Upper lobe of left lung (tissue), 6 donors: ENCODE data around the gene MAGEB2. TPM values are rescaled to one million over a fixed set of nuclear protein-coding genes. Genes with fewer than 3 reads are reported as not detected.
"Not testable (repeated sequence)": the region's sequence is repeated elsewhere in the genome, so short reads cannot be mapped to it uniquely, and the experiment has no call there.

Source experiments
- ATAC-seq, 2 donors: fragments of 200-7000 bp; cut with Tn5 transposase; one replicate each; pipeline ENCODE4 v1.9.1; 2022; ENCODE audit warnings: mild to moderate bottlenecking in 2 of 2, moderate library complexity in 2 of 2; ENCODE audit not compliant: low FRiP score in 2 of 2
- DNase-seq, 2 donors: peaks; one replicate each; pipeline ENCODE4 v3.0.0-alpha.2; 2019 to 2020
- H3K27ac ChIP-seq, 4 donors: fragments of 200-600 bp; sonication (generic); one replicate each; pipeline ENCODE4 v1.5.1; 2016 to 2019
- H3K27me3 ChIP-seq, 4 donors: fragments of 200-600 bp; sonication (generic); one replicate each; pipeline ENCODE4 v1.5.1; 2017 to 2019
- H3K36me3 ChIP-seq, 4 donors: fragments of 200-600 bp; sonication (generic); one replicate each; pipeline ENCODE4 v1.5.1; 2016 to 2019
- H3K4me1 ChIP-seq, 4 donors: fragments of 200-600 bp; sonication (generic); one replicate each; pipeline ENCODE4 v1.5.1; 2018 to 2019
- H3K4me3 ChIP-seq, 4 donors: fragments of 200-600 bp; sonication (generic); one replicate each; pipeline ENCODE4 v1.5.1; 2017 to 2019; ENCODE audit warnings: mild to moderate bottlenecking in 2 of 4, moderate library complexity in 1 of 4
- H3K9me3 ChIP-seq, 4 donors: fragments of 200-600 bp; sonication (generic); one replicate each; pipeline ENCODE4 v1.5.1; 2018 to 2019
- CTCF ChIP-seq, 6 experiments: fragments of 450-650 bp in 4 of 6; fragments of 200-600 bp in 2 of 6; sonication (generic) in 2 of 6; IDR thresholded peaks; one replicate each; pipeline ENCODE4 v1.5.1; 2016 to 2019; ENCODE audit warnings: antibody characterized with exemption in 6 of 6
- EP300 ChIP-seq, 4 donors: sonication (generic); formaldehyde crosslinking; IDR thresholded peaks; one replicate each; pipeline ENCODE4 v1.5.1; 2017; ENCODE audit warnings: antibody characterized with exemption in 4 of 4, control low read depth in 2 of 4
- POLR2A ChIP-seq, 4 donors: fragments of 450-650 bp; IDR thresholded peaks; one replicate each; pipeline ENCODE4 v1.5.1; 2016 to 2017; ENCODE audit warnings: antibody characterized with exemption in 4 of 4, mild to moderate bottlenecking in 2 of 4
- POLR2AphosphoS5 ChIP-seq, 2 donors: sonication (generic); formaldehyde crosslinking; IDR thresholded peaks; one replicate each; pipeline ENCODE4 v1.5.1; 2017; ENCODE audit warnings: antibody characterized with exemption in 2 of 2
- WGBS, 2 donors: methylation state at CpG; one replicate each; pipeline ENCODE4 v1.1.5; 2017 to 2018; 5-methylcytosine and 5-hydroxymethylcytosine counted together
- total RNA-seq, 6 donors: library from RNA; depleted of rRNA in 4 of 6; stranded (reverse); fragments of >200 nt in 4 of 6; gene quantifications; one replicate each; pipeline versions ENCODE4 v1.1.0 to v1.2.1, GENCODE V29; 2016 to 2021
- donor health status: DM: no; HTN: no; CAD: no; lungs with moderate emphysema.
- donor health status: DM: no; HTN: yes; CAD: no; lungs with severe emphysema.

Gene MAGEB2, protein sequence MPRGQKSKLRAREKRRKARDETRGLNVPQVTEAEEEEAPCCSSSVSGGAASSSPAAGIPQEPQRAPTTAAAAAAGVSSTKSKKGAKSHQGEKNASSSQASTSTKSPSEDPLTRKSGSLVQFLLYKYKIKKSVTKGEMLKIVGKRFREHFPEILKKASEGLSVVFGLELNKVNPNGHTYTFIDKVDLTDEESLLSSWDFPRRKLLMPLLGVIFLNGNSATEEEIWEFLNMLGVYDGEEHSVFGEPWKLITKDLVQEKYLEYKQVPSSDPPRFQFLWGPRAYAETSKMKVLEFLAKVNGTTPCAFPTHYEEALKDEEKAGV
- total RNA-seq: not detected

GRCh38 chrX:30215357-30215843 lies at the start of gene MAGEB2:
TSS of gene MAGEB2 (plus strand) at chrX:30215563. CDS start at chrX:30218581, 3,018 bp downstream.
- ATAC-seq (no peak), DNase-seq (peak in 1 of 2 donors; percentile 34)
- WGBS, 2 donors: 85 to 93% methylated on average over 22 to 29 of the region's 29 CpGs
- H3K27me3 ChIP-seq: no peaks in the 10 kb centered on the region
- no peak for TF ChIP-seq POLR2AphosphoS5 (IDR thresholded peaks at IDR 0.05)
- no peak for TF ChIP-seq CTCF (IDR thresholded peaks at IDR 0.05)
- H3K36me3 ChIP-seq: no peaks in the 10 kb centered on the region
- H3K27ac ChIP-seq: no peak within 1 kb of the TSS
- no peak within 1 kb of the TSS for H3K4me3 ChIP-seq
- H3K4me1 ChIP-seq: no peaks in the 10 kb centered on the region
- no peaks in the 10 kb centered on the region for H3K9me3 ChIP-seq

GRCh38 chrX:30170900-30171299 lies 44.5 kb upstream of the MAGEB2 start:
- Histone ChIP-seq H3K27me3 (no peaks in the 10 kb centered on the region), H3K9me3 (no peaks in the 10 kb centered on the region), H3K4me3 (no peak overlapping the region), H3K27ac (no peak overlapping the region), H3K36me3 (no peaks in the 10 kb centered on the region), H3K4me1 (no peaks in the 10 kb centered on the region)
- WGBS, 2 donors: 31 to 48% methylated on average over 2 of the region's 2 CpGs
- ATAC-seq (no peak), DNase-seq (no peak)
- TF ChIP-seq POLR2A (IDR thresholded peaks at IDR 0.05) (no peak), POLR2AphosphoS5 (IDR thresholded peaks at IDR 0.05) (no peak), EP300 (IDR thresholded peaks at IDR 0.05) (no peak), CTCF (IDR thresholded peaks at IDR 0.05) (no peak)

- ATAC-seq: no peak
Measured at GRCh38 chrX:30181353-30181752, 34.0 kb upstream of the MAGEB2 start.

GRCh38 chrX:30183554-30183953 lies 31.8 kb upstream of the MAGEB2 start:
- H3K4me1 ChIP-seq: no peaks in the 10 kb centered on the region
- no peak overlapping the region for H3K4me3 ChIP-seq
- DNase-seq (no peak), ATAC-seq (no peak)
- no peaks in the 10 kb centered on the region for H3K27me3 ChIP-seq
- TF ChIP-seq POLR2A (IDR thresholded peaks at IDR 0.05) (no peak), POLR2AphosphoS5 (IDR thresholded peaks at IDR 0.05) (no peak), EP300 (IDR thresholded peaks at IDR 0.05) (no peak), CTCF (IDR thresholded peaks at IDR 0.05) (no peak)
- 56 to 62% methylated on average over 3 of the region's 3 CpGs for WGBS, 2 donors
- no peak overlapping the region for H3K27ac ChIP-seq
- H3K36me3 ChIP-seq: no peaks in the 10 kb centered on the region
- no peaks in the 10 kb centered on the region for H3K9me3 ChIP-seq

More at GRCh38 chrX:30181353-30181752, 34.0 kb upstream of the MAGEB2 start:
- no peak for DNase-seq
- Histone ChIP-seq H3K4me3 (no peak overlapping the region), H3K9me3 (no peaks in the 10 kb centered on the region), H3K4me1 (no peaks in the 10 kb centered on the region), H3K36me3 (no peaks in the 10 kb centered on the region), H3K27me3 (no peaks in the 10 kb centered on the region), H3K27ac (no peak overlapping the region)
- WGBS, 2 donors: 41 to 67% methylated on average over 1 of the region's 1 CpG
- TF ChIP-seq POLR2A (IDR thresholded peaks at IDR 0.05) (no peak), CTCF (IDR thresholded peaks at IDR 0.05) (no peak), EP300 (IDR thresholded peaks at IDR 0.05) (no peak), POLR2AphosphoS5 (IDR thresholded peaks at IDR 0.05) (no peak)

DNA sequence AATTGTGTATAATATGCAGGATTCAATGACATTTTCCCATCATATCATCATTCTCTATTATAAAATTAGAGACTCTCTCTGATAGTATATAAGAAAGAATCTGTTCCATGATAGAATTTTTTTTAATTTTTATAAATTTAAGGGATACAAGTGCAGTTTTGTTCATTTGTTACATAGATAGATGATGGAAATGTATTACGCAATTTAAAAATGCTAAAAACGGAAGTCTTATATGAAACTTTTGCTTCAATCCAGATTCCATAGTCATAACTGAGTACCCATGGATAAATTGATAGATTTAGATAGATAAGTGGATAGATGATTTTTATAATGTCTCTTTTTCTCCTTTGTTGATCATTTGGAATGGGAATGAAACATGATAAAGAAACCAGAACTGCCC lies 24.9 kb upstream of the MAGEB2 start:
- Histone ChIP-seq H3K27me3 (no peaks in the 10 kb centered on the region), H3K36me3 (no peaks in the 10 kb centered on the region), H3K9me3 (no peaks in the 10 kb centered on the region), H3K4me3 (no peak overlapping the region), H3K4me1 (no peaks in the 10 kb centered on the region), H3K27ac (no peak overlapping the region)
- ATAC-seq (no peak), DNase-seq (no peak)
- TF ChIP-seq POLR2A (IDR thresholded peaks at IDR 0.05) (no peak), POLR2AphosphoS5 (IDR thresholded peaks at IDR 0.05) (no peak), CTCF (IDR thresholded peaks at IDR 0.05) (no peak), EP300 (IDR thresholded peaks at IDR 0.05) (no peak)
- WGBS, 2 donors: 77 to 95% methylated on average over 2 of the region's 2 CpGs

GRCh38 chrX:30193910-30194309 lies 21.5 kb upstream of the MAGEB2 start:
- DNase-seq, H3K27me3 ChIP-seq, H3K4me3 ChIP-seq, ATAC-seq, H3K4me1 ChIP-seq, H3K9me3 ChIP-seq, H3K27ac ChIP-seq, H3K36me3 ChIP-seq: not testable (repeated sequence)
- 62 to 86% methylated on average over 6 of the region's 6 CpGs for WGBS, 2 donors
